Stomach (tissue), 4 donors: ENCODE data around the gene BBS7.

Experiments
- EP300 ChIP-seq: sonication (generic); formaldehyde crosslinking; IDR thresholded peaks from one replicate; pipeline ENCODE4 v1.6.1; 2017; ENCODE audit warnings: antibody characterized with exemption
- POLR2AphosphoS5 ChIP-seq, 3 donors: sonication (generic); formaldehyde crosslinking; IDR thresholded peaks; one replicate each; pipeline ENCODE4 v1.6.1; 2016; ENCODE audit warnings: antibody characterized with exemption in 3 of 3
- TF ChIP-seq, protein P1 (sequence below), 7 experiments: fragments of 450-650 bp in 4 of 7; fragments of 200-600 bp in 3 of 7; sonication (generic) in 3 of 7; IDR thresholded peaks; one replicate each; pipeline ENCODE4 v1.5.1; 2016 to 2019; ENCODE audit warnings: antibody characterized with exemption in 7 of 7, control low read depth in 2 of 7, mild to moderate bottlenecking in 1 of 7

DNA sequence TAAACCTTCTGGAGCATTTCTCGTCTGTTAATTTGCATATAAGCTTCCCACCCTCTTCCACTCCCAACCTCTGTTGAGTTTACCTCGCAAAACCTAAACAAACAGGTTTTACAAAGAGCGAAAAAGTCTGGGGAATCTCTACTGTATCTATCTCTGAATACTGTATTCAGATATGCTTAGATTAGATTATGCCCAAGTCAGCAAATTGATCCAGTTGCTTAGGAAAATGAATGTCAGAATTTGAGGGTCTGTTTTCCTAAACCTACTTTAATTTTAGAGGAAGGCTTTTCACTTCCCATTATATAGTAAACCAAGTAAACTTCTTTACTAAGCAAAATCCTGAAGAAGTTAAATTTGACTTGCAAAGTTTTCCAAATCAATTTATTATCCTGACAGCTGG lies 53.3 kb downstream of the BBS7 start:
- TF ChIP-seq, protein P1, sequence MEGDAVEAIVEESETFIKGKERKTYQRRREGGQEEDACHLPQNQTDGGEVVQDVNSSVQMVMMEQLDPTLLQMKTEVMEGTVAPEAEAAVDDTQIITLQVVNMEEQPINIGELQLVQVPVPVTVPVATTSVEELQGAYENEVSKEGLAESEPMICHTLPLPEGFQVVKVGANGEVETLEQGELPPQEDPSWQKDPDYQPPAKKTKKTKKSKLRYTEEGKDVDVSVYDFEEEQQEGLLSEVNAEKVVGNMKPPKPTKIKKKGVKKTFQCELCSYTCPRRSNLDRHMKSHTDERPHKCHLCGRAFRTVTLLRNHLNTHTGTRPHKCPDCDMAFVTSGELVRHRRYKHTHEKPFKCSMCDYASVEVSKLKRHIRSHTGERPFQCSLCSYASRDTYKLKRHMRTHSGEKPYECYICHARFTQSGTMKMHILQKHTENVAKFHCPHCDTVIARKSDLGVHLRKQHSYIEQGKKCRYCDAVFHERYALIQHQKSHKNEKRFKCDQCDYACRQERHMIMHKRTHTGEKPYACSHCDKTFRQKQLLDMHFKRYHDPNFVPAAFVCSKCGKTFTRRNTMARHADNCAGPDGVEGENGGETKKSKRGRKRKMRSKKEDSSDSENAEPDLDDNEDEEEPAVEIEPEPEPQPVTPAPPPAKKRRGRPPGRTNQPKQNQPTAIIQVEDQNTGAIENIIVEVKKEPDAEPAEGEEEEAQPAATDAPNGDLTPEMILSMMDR (IDR thresholded peaks at IDR 0.05): no peak
- TF ChIP-seq EP300 (no peak), POLR2AphosphoS5 (IDR thresholded peaks at IDR 0.05) (no peak)
